ENCODE results near the gene NRARP.

Gene NRARP

DNA sequence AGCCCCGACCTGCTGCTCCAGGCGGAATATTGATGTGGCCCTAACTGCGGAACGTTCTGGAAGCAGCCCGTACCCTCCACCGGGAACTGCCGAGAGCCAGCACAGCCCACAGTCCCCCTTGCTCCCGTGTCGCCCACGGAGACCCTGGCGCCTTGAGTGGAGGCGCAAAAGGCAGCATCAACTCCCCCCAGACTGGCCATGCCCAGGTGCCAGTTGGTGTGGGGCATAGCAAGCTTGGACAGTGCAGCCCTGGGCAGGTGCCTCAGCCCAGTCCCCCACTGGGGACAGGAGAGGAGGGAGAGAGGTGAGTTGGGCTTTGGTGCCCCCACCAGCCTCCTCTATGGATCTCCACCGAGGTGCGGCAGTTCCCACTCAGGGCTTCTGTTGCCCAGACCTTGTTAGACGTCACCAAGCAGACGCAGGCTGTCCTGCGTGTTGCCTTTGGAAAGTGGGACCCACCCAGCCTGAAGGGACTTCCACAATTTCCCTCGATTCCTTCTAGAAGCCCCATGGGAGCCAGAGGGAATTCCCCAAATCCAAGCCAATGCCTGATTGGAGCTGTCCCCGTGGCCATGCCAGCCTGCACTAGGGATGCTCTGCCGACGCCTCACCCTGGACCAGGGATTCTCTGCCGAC, 19.8 kb upstream of the NRARP start:
- DNase-seq (ENCODE audit: low read depth in 2 of 2), result no peak

GRCh38 chr9:137320555-137321384, 18.7 kb upstream of the NRARP start:
- DNase-seq (ENCODE audit: low read depth in 2 of 2), result no peak

- no peak for DNase-seq (ENCODE audit: low read depth in 2 of 2)
Observed at GRCh38 chr9:137319739-137320551, 17.9 kb upstream of the NRARP start.

DNA sequence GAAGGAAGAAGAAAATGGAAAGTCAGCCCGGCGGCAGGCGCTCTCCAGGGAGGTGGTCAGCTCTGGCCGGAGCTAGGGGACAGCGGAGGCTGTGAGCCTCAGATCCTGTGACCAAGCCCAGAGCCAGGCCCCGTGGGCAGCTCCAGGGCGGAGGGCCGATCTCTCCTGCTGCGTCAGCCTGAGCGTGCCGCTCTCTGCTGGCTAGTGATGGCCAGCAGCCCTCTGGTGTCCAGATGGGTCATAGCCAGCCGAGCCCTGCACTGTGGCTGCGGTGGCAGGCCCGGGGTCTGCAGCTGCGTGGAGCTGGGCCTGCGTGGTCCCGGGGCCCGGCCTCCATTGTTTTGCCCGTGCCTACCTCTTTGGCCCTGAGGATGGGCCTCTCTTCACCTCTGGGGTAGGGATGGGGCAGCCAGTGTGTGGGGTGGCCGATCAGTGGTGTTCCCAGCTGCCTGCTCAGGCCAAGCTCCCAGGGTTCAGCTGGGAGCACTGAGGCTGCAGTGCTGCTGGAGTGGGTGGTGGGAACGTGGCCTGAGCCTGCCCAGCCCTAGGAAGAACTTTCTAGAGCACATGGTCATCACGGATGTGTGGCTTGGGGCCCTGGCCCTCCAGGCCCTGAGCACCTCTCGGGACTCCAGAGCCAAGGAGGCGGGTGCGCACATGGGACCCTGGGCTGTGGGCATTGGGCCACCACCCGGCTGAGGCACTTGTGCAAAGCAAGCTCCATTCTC, 17.1 kb upstream of the NRARP start:
- DNase-seq (ENCODE audit: low read depth in 2 of 2), result no peak

GRCh38 chr9:137318602-137319001, 16.5 kb upstream of the NRARP start:
- no peak for DNase-seq (ENCODE audit: low read depth in 2 of 2)

- DNase-seq (ENCODE audit: low read depth in 2 of 2), result no peak
Observed at GRCh38 chr9:137317718-137318511, 15.8 kb upstream of the NRARP start.

GRCh38 chr9:137317021-137317717, 15.1 kb upstream of the NRARP start:
- no peak for DNase-seq (ENCODE audit: low read depth in 2 of 2)

DNA sequence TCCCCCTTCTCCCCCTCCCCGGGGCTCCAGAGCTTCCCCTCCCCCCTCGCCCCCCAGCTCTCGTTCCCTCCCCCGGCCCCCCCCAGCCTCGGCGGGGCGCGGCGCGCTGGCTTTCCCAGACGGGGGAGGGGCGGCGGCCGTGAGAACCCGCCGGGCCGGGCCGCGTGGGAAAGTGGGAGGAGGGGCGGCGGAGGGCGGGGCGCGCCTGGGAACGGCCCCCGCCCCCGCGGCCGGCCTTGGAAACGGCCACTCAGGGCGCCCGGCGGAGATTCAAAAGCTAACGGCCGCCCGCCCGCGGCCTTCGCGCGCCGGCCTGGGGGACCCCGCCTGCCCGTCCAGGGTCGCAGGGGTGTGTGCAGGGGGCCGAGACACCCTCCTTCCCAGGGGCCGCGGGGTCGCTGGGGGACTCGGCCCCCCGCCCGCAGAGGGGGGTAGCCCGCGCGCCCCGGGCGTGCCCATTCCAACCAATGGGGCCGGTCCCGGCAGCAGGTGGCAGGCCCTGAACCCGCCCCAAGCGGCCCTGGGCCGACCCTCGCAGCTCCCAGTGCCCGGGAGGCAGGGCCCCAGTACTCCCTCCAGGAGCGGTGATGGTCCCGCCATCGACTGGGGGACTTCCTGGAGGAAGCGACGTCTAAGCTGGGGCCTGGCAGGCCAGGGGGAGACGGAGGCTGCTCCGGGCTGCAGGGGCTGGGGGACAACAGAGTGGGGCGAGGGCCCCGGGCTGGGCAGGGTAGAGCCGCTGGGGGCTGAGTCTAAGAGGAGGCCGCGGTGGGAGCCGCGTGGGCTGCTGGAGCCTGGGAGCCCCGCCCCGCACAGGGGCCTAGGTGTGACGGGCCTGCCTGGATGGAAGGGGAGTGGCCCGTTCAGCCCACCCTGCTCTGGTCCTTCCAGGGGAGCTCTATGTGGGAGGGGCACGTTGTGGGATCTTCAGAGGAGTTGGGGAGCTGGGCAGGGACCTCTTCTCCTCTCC, 14.2 kb upstream of the NRARP start:
- DNase-seq (ENCODE audit: low read depth in 2 of 2), result no peak

DNA sequence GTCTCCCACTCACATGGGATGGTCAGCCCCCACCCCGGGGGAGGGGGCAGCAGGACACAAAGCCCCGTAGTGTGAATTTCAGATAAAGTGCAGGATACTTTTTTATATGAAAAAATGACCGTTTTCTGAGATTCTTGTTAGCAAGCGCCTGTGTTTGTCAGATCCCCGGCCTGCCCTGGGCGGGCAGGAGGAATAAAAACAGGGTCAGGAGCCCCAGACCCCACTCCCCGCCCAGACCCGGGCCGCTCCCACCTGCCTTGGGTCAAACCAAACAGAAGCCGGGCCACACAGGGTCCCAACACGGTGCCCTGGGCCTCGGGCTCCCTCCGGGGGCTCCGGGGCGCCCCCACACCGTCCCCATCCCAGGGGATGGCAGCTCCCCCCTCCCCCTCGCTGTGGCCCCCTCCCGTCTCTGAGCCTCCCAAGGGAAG, 13.5 kb upstream of the NRARP start:
- DNase-seq (ENCODE audit: low read depth in 2 of 2), result no peak

DNA sequence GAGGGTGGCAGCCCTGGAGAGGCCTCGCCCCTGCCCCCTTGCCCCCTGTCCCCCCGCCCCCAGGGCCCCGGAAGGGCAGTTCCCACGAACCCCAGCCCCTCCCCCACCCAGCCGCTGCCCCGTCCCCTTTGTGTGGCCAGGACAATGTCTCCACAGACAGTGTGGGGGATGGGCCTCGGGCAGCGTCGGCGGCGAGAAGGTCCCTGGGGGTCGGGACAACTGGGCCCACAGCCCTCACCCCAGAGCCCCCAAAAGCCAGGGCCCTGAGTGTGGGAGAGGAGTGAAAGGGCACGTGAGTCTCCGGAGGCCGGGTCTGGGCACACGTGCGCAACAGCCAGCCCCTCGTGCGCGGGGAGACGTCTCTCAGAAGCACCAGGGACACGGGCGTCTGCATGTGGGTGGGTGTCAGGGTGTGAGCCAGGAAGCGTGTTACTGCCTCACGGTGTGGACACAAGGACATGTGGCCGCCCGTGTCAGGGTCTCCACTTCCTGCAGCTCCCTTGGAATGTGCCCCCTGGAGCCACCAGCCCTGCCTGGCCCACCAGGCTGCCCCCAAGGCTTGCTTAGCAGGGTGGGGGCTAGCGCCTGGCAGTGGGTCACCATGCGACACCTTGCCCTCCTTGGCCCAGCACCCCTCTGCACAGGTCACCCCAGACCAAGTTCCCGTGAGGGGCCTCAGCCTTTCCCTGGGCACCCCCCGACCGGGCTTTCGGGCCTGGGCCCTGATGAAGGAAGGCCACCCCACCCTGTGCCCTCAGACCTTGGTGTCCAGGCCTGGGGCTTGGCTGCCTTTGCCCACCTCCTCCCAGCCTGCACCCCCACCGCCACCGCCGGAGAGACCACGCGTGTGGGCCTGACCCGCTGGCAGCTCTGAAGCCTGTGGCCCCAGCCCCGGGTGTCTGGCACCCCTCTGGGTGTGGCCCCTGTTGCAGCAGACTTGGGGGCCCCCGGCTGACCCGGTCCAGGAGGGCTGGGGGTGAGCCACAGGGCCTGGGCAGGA, 12.8 kb upstream of the NRARP start:
- DNase-seq (ENCODE audit: low read depth in 2 of 2), result no peak

GRCh38 chr9:137313956-137314560, 12.0 kb upstream of the NRARP start:
- no peak for DNase-seq (ENCODE audit: low read depth in 2 of 2)

DNA sequence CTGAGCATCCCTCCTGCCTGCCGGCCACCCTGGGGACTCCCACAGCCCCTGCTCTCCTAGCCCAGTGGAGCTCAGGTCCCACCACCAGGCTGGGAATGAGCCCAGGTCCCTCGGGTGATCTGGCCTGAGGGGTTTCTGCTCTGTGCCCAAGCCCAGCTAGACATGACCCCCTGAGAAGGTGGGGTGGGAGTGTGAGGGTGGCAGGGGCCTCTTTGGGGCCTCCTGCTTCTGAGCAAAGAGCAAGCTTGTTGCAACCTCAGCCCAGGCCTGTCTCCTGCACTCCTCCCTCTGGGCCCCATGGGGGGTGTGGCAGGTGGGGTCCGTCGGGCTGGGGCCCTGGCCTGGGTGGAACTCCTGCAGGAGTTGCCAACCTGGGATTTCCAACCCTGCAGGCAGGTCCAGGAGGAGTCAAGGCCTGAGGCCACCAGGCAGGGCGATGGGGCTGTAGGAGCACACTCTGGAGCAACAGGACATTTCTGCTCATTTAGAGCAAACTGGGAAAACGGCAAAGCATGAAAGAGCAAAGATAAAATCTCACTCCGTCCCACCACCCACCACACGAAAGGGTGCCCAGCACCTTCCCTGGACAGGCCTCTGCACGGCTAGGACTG, 11.4 kb upstream of the NRARP start:
- no peak for DNase-seq (ENCODE audit: low read depth in 2 of 2)

DNA sequence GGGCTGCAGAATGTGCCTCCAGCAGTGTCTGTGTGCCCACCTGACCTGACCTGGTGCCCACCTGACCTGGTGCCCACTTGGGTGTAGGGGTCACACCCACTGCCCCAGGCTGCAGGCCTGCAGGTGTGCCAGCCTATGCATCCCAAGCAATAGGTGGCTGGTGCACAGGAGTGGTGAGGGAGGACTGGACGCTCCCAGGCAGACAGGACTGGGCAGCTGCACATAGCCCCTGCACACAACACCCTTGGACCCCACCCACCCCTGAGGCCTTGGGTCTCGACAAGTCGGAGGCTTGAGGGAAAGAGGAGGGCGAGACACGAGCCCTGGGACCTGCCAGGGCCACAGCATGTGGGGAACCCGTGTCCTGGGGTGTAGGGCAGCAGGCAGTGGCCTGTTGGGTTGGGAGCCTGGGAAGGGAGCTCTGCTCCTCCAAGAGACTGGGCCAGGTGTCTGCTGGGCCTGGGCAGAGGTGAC, 10.8 kb upstream of the NRARP start:
- DNase-seq (ENCODE audit: low read depth in 2 of 2), result no peak

- no peak for DNase-seq (ENCODE audit: low read depth in 2 of 2)
Observed at GRCh38 chr9:137311986-137312851, 10.1 kb upstream of the NRARP start.

DNA sequence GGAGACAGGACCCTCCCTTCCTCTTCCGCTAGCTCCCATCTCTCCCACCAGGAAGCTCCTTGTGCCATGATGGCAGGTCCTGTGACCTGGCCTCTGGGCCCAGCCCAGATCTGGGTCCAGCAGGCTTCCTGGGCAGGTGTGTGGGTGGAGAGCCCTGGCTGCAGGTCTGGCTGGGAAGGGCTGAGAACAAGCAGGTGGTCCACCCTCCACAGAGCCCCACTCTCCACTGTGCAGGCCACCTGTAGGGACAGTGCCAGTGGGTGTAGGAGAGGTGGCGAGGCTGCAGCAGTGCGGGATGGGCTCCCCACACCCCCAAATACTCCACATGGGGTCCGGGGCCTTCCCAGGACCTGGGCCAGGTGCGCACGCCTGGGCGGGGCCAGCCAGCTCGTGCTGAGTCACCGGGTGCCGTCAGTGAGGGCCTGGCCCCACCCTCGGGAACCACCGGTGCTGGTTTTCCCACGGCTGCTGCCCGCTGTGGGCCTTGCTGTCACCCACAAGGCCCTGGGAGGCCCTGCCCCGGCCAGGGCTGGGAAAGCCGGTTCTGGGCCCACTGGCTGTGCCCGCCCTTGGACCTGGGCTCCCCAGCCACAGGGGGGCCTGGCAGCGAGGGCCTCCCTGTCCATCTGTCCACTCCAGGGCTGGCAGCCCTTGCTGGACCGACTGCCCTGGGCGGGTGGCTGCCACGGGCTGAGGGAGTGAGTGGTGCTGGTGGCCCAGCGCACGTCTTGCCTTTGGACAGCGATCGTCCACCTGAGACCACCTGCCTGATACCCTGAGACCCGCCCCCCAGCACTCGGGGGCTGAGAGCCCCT, 9.3 kb upstream of the NRARP start:
- DNase-seq (ENCODE audit: low read depth in 2 of 2), result no peak

Data from stimulated activated CD4-positive, alpha-beta T cell treated with anti-CD3 and anti-CD28 coated beads, Interleukin-4, amount 100 ng/mL, for 48 hours (primary cell).